Gastroesophageal sphincter (tissue), 4 donors: Measurements from ENCODE around the gene CDH23. TPM values are rescaled to one million over a fixed set of nuclear protein-coding genes. Genes with fewer than 3 reads are reported as not detected.

Experiments used
- ATAC-seq: fragments of 150-250 bp; one replicate; pipeline ENCODE4 v1.9.1; 2016; ENCODE audit warnings: mild to moderate bottlenecking, moderate library complexity
- H3K27ac ChIP-seq, 4 donors: fragments of 200-600 bp; sonication (generic) in 3 of 4; 1 replicate in 3 of 4; 2 replicates in 1 of 4; pipeline ENCODE4 v1.5.1; 2016 to 2019
- H3K27me3 ChIP-seq: fragments of 200-600 bp; sonication (generic); one replicate; pipeline ENCODE4 v1.5.1; 2019
- H3K36me3 ChIP-seq, 2 donors: fragments of 200-600 bp; sonication (generic); one replicate each; pipeline ENCODE4 v1.5.1; 2019; ENCODE audit warnings: control low read depth in 1 of 2
- H3K4me1 ChIP-seq, 3 donors: fragments of 200-600 bp; sonication (generic); 1 replicate in 2 of 3; 2 replicates in 1 of 3; pipeline ENCODE4 v1.5.1; 2016 to 2019; ENCODE audit warnings: control low read depth in 2 of 3
- H3K4me3 ChIP-seq, 2 donors: fragments of 200-600 bp; sonication (generic); one replicate each; pipeline ENCODE4 v1.5.1; 2019; ENCODE audit warnings: mild to moderate bottlenecking in 1 of 2, moderate library complexity in 1 of 2
- H3K9me3 ChIP-seq, 3 donors: fragments of 200-600 bp; sonication (generic); one replicate each; pipeline ENCODE4 v1.5.1; 2017 to 2019; ENCODE audit warnings: control low read depth in 2 of 3
- EP300 ChIP-seq: sonication (generic); formaldehyde crosslinking; IDR thresholded peaks from one replicate; pipeline ENCODE4 v1.6.1; 2017; ENCODE audit warnings: antibody characterized with exemption, mild to moderate bottlenecking
- POLR2A ChIP-seq, 2 donors: fragments of 450-650 bp; IDR thresholded peaks; one replicate each; pipeline ENCODE4 v1.6.1; 2017; ENCODE audit warnings: antibody characterized with exemption in 2 of 2, mild to moderate bottlenecking in 2 of 2, moderate library complexity in 1 of 2
- POLR2AphosphoS5 ChIP-seq: sonication (generic); formaldehyde crosslinking; IDR thresholded peaks from one replicate; pipeline ENCODE4 v1.6.1; 2017; ENCODE audit warnings: antibody characterized with exemption
- WGBS, 2 donors: methylation state at CpG; one replicate each; pipeline ENCODE4 v1.1.5; 2018; ENCODE audit warnings: low coverage in 1 of 2; 5-methylcytosine and 5-hydroxymethylcytosine counted together
- total RNA-seq, 4 donors: library from RNA; depleted of rRNA; stranded (reverse); fragments of >200 nt; gene quantifications; one replicate each; pipeline ENCODE4 v1.1.0, GENCODE V29; 2016
- TF ChIP-seq, protein P1 (sequence below), 4 experiments: fragments of 200-600 bp in 2 of 4; fragments of 450-650 bp in 2 of 4; sonication (generic) in 1 of 4; IDR thresholded peaks; one replicate each; pipeline ENCODE4 v1.5.1; 2017 to 2019; ENCODE audit warnings: antibody characterized with exemption in 4 of 4, mild to moderate bottlenecking in 2 of 4, moderate library complexity in 2 of 4

Gene CDH23
- total RNA-seq, 4 donors from 2014 or later: 5.1 to 33.5 (median 16.2) TPM

DNA sequence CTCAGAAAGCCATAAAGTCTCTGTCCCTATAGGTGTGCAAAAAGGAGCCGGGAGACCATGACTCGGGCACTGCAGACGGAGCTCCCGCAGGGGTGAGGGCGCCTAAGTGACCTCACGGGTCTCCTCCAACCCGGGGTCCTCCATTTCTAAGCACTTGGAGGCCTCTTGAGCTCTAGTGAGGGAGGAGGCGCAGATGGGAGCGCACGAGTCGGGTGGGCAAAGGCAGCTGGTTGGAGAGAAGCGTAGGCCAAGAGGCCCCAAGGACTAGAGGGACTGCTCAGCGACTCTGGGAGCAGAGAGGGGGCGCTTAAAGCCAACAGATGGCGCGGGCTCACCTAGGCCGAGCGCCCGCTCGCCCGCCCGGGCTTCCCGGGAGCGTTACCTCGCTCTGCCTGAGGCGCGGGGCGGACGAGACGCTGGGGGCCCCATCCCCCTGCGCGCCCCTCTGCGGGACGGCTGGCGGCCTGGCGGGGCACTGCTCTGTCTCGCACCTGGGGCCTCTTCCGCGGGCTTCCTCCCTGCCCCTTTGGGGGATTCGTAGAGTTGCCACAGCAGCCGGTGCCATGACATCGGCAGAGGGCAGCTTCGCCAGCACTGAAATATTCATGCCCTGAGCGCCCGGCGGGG lies 523 bp upstream of the CDH23 start:
- Histone ChIP-seq H3K27me3 (peaks cover 32% of the 10 kb centered on the region), H3K4me3 (peak overlapping the region; percentile 57 to 70), H3K27ac (peak overlapping the region in 3 of 4 donors; percentile 76 to 88 (median 85)), H3K36me3 (no peaks in the 10 kb centered on the region), H3K9me3 (no peaks in the 10 kb centered on the region), H3K4me1 (peaks cover 0 to 30% (median 16%) of the 10 kb centered on the region in 3 donors)
- ATAC-seq: peak; percentile 84
- TF ChIP-seq, protein P1, sequence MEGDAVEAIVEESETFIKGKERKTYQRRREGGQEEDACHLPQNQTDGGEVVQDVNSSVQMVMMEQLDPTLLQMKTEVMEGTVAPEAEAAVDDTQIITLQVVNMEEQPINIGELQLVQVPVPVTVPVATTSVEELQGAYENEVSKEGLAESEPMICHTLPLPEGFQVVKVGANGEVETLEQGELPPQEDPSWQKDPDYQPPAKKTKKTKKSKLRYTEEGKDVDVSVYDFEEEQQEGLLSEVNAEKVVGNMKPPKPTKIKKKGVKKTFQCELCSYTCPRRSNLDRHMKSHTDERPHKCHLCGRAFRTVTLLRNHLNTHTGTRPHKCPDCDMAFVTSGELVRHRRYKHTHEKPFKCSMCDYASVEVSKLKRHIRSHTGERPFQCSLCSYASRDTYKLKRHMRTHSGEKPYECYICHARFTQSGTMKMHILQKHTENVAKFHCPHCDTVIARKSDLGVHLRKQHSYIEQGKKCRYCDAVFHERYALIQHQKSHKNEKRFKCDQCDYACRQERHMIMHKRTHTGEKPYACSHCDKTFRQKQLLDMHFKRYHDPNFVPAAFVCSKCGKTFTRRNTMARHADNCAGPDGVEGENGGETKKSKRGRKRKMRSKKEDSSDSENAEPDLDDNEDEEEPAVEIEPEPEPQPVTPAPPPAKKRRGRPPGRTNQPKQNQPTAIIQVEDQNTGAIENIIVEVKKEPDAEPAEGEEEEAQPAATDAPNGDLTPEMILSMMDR (IDR thresholded peaks at IDR 0.05): peak in 3 of 4 experiments; percentile 71 to 89 (median 71)
- TF ChIP-seq POLR2A (IDR thresholded peaks at IDR 0.05) (no peak), POLR2AphosphoS5 (no peak)
- WGBS, 2 donors: 60% methylated on average over 2 of the region's 46 CpGs; no CpG with 5 or more reads in 1 of the 2 donors

GRCh38 chr10:71397296-71398212 lies 834 bp downstream of the CDH23 start:
- WGBS, 2 donors: 0% methylated on average over 9 of the region's 82 CpGs; no CpG with 5 or more reads in 1 of the 2 donors
- H3K27ac ChIP-seq: peak overlapping the region in 3 of 4 donors; percentile 76 to 88 (median 85)
- ATAC-seq: no peak

GRCh38 chr10:71398976-71399375 lies 2.3 kb downstream of the CDH23 start:
- peaks cover 27% of the 10 kb centered on the region for H3K27me3 ChIP-seq
- H3K27ac ChIP-seq: no peak overlapping the region
- ATAC-seq: no peak
- H3K4me1 ChIP-seq: peaks cover 0 to 30% (median 16%) of the 10 kb centered on the region in 3 donors
- 67% methylated on average over 4 of the region's 4 CpGs; no CpG with 5 or more reads in 1 of the 2 donors for WGBS, 2 donors
- no peaks in the 10 kb centered on the region for H3K9me3 ChIP-seq
- H3K4me3 ChIP-seq: peak overlapping the region in 1 of 2 donors; percentile 70
- no peaks in the 10 kb centered on the region for H3K36me3 ChIP-seq
- TF ChIP-seq POLR2AphosphoS5: no peak
- TF ChIP-seq POLR2A (IDR thresholded peaks at IDR 0.05): no peak
- TF ChIP-seq EP300: no peak
- TF ChIP-seq, protein P1 (IDR thresholded peaks at IDR 0.05): no peak

More at GRCh38 chr10:71397296-71398212, 834 bp downstream of the CDH23 start:
- peak overlapping the region; percentile 57 to 70 for H3K4me3 ChIP-seq
- H3K9me3 ChIP-seq: no peaks in the 10 kb centered on the region
- H3K27me3 ChIP-seq: peaks cover 27% of the 10 kb centered on the region
- H3K36me3 ChIP-seq: no peaks in the 10 kb centered on the region
- no peak for TF ChIP-seq POLR2AphosphoS5
- TF ChIP-seq EP300: no peak
- TF ChIP-seq POLR2A (IDR thresholded peaks at IDR 0.05): no peak
- TF ChIP-seq, protein P1 (IDR thresholded peaks at IDR 0.05): no peak
- H3K4me1 ChIP-seq: peaks cover 0 to 30% (median 16%) of the 10 kb centered on the region in 3 donors

GRCh38 chr10:71399946-71400345 lies 3.2 kb downstream of the CDH23 start:
- Histone ChIP-seq H3K36me3 (no peaks in the 10 kb centered on the region), H3K9me3 (no peaks in the 10 kb centered on the region), H3K4me3 (no peak overlapping the region), H3K4me1 (peaks cover 0 to 30% (median 16%) of the 10 kb centered on the region in 3 donors), H3K27me3 (peaks cover 27% of the 10 kb centered on the region), H3K27ac (no peak overlapping the region)
- no peak for TF ChIP-seq POLR2AphosphoS5
- TF ChIP-seq POLR2A (IDR thresholded peaks at IDR 0.05): no peak
- TF ChIP-seq, protein P1 (IDR thresholded peaks at IDR 0.05): no peak
- TF ChIP-seq EP300: no peak
- WGBS, 2 donors: 80 to 93% methylated on average over 1 to 2 of the region's 5 CpGs
- no peak for ATAC-seq
